Progenitor cell of endocrine pancreas (in vitro differentiated cells): ENCODE measurements around the gene CDYL. TPM values are rescaled to one million over a fixed set of nuclear protein-coding genes. Genes with fewer than 3 reads are reported as not detected.

Experiments
- DNase-seq: peaks from one replicate; pipeline ENCODE4 v3.0.0; 2021; ENCODE audit warnings: low spot score; ENCODE audit not compliant: unreplicated experiment
- H3K27ac Mint-ChIP-seq: 2 replicates; pipeline ENCODE4 v1.8.0; 2021; ENCODE audit warnings: mild to moderate bottlenecking, moderate library complexity, mixed read lengths
- H3K27me3 Mint-ChIP-seq: 2 replicates; pipeline ENCODE4 v1.8.0; 2021; ENCODE audit warnings: mixed read lengths
- H3K36me3 Mint-ChIP-seq: 2 replicates; pipeline ENCODE4 v1.8.0; 2022; ENCODE audit warnings: mixed read lengths; ENCODE audit not compliant: insufficient read depth
- H3K4me1 Mint-ChIP-seq: 2 replicates; pipeline ENCODE4 v1.8.0; 2021; ENCODE audit warnings: low read depth, mixed read lengths
- H3K4me3 Mint-ChIP-seq: 2 replicates; pipeline ENCODE4 v1.8.0; 2021; ENCODE audit warnings: low read depth, mild to moderate bottlenecking, moderate library complexity, mixed read lengths
- H3K9me3 Mint-ChIP-seq: 2 replicates; pipeline ENCODE4 v1.8.0; 2021; ENCODE audit warnings: low read depth, mixed read lengths
- total RNA-seq: library from RNA; stranded (reverse); gene quantifications from 2 replicates; pipeline ENCODE4 v1.2.1, GENCODE V29; 2021
- TF ChIP-seq, protein P1 (sequence below): fragments of 200-600 bp; sonication (generic); IDR thresholded peaks from one replicate; pipeline ENCODE4 v1.5.0; 2021; ENCODE audit warnings: antibody characterized with exemption, mild to moderate bottlenecking; ENCODE audit not compliant: unreplicated experiment

CDYL gene
- total RNA-seq, 1 donor from 2014 or later: 78.3 TPM

DNA sequence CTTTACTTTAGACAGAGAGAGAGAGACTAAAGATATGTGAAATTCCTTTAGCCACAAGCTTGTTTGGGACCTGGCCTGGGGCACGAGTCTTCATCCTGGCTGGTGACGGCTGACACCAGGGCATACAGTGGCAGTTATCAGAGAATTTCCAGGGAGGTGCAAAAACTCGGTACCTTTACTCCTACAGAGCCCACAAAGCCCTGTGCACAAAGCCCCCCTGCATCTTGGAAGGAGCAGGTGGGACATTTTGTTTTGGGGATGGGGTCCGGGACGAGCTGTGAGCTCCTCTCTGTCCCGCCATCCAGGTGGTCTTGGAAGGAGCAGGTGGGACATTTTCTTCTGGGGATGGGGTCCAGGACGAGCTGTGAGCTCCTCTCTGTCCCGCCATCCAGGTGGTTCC, 198.8 kb downstream of the CDYL start:
- Mint-ChIP-seq H3K9me3 (peaks cover 15% of the 10 kb centered on the region), H3K27ac (no peak overlapping the region), H3K27me3 (peaks cover 8% of the 10 kb centered on the region), H3K4me1 (no peaks in the 10 kb centered on the region), H3K36me3 (peaks cover 4% of the 10 kb centered on the region), H3K4me3 (no peak overlapping the region)
- DNase-seq: no peak
- TF ChIP-seq, protein P1, sequence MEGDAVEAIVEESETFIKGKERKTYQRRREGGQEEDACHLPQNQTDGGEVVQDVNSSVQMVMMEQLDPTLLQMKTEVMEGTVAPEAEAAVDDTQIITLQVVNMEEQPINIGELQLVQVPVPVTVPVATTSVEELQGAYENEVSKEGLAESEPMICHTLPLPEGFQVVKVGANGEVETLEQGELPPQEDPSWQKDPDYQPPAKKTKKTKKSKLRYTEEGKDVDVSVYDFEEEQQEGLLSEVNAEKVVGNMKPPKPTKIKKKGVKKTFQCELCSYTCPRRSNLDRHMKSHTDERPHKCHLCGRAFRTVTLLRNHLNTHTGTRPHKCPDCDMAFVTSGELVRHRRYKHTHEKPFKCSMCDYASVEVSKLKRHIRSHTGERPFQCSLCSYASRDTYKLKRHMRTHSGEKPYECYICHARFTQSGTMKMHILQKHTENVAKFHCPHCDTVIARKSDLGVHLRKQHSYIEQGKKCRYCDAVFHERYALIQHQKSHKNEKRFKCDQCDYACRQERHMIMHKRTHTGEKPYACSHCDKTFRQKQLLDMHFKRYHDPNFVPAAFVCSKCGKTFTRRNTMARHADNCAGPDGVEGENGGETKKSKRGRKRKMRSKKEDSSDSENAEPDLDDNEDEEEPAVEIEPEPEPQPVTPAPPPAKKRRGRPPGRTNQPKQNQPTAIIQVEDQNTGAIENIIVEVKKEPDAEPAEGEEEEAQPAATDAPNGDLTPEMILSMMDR: no peak

DNA sequence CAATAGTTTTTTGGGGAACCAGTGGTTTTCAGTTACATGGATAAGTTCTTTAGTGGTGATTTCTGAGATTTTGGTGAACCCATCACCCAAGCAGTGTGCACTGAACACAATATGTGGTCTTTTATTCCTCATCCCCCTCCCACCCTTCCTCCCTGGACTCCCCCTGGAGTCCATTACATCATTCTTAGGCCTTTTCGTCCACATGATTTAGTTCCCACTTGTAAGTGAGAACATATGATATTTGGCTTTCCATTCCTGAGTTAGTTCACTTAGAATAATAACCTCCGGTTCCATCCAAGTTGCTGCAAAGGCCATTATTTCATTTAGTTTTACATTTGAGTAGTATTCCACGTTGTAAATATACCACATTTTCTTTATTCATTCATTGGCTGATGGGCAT, 199.3 kb downstream of the CDYL start:
- Mint-ChIP-seq H3K27me3 (peaks cover 8% of the 10 kb centered on the region), H3K4me3 (no peak overlapping the region), H3K36me3 (peaks cover 4% of the 10 kb centered on the region), H3K4me1 (no peaks in the 10 kb centered on the region), H3K9me3 (peaks cover 18% of the 10 kb centered on the region), H3K27ac (no peak overlapping the region)
- TF ChIP-seq, protein P1: no peak
- no peak for DNase-seq

DNA sequence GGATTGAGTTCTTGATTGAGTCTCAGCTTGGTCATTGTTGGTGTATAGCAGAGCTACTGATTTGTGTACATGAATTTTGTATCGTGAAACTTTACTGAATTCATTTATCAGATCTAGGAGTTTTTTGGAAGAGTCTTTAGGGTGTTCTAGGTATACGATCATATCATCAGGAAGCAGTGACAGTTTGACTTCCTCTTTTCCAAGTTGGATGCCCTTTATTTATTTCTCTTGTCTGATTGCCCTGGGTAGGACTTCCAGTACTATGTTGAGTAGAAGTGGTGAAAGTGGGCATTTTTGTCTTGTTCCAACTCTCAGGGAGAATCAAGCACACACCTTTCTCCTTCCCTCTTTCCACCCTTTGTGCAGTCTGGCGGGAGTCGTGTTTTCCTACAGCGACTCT, 201.3 kb downstream of the CDYL start:
- H3K4me1 Mint-ChIP-seq: no peaks in the 10 kb centered on the region
- TF ChIP-seq, protein P1: no peak
- no peak overlapping the region for H3K4me3 Mint-ChIP-seq
- peaks cover 4% of the 10 kb centered on the region for H3K27me3 Mint-ChIP-seq
- H3K36me3 Mint-ChIP-seq: peaks cover 4% of the 10 kb centered on the region
- peaks cover 18% of the 10 kb centered on the region for H3K9me3 Mint-ChIP-seq
- no peak overlapping the region for H3K27ac Mint-ChIP-seq
- no peak for DNase-seq

DNA sequence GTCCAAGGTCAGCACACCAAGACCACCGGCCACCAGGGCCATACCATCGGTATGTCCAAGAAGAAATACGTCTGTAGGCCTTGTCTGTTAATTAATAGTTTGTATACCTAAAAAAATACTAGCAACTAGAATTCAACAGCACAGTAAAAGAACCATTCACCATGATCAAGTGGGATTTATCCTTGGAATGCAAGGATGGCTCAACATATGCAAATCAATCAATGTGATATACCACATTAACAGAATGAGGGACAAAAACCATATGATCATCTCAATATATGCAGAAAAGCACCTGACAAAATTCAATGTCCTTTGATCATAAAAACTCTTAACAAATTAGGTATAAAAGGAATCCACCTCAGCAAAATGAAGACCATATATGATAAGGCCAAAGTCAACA, 203.2 kb downstream of the CDYL start:
- H3K4me3 Mint-ChIP-seq: no peak overlapping the region
- H3K27me3 Mint-ChIP-seq: no peaks in the 10 kb centered on the region
- no peaks in the 10 kb centered on the region for H3K4me1 Mint-ChIP-seq
- TF ChIP-seq, protein P1: no peak
- peaks cover 18% of the 10 kb centered on the region for H3K9me3 Mint-ChIP-seq
- no peak for DNase-seq
- no peak overlapping the region for H3K27ac Mint-ChIP-seq
- peaks cover 4% of the 10 kb centered on the region for H3K36me3 Mint-ChIP-seq

DNA sequence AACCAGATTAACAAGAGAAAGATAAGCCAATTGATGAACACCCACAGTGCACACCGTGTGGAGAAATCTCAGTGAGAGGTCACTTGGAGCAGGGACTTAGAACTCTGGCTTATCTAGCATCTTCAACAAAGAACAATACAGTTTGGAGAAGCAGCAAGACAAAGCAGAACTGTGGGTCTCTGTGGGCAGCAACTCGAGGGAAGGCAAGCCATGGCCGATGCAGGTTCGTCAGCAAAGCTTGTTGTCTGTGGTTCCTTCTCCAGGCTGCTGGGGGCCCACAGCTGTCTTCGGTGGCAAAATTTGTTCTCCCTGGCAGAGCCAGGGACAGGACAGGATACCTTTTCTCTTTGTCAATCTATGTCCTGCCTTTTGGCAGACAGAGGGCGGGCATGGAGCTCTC, 205.6 kb downstream of the CDYL start:
- Mint-ChIP-seq H3K27me3 (peaks cover 5% of the 10 kb centered on the region), H3K9me3 (peaks cover 13% of the 10 kb centered on the region), H3K27ac (no peak overlapping the region), H3K36me3 (peaks cover 3% of the 10 kb centered on the region), H3K4me3 (no peak overlapping the region), H3K4me1 (no peaks in the 10 kb centered on the region)
- TF ChIP-seq, protein P1: no peak
- no peak for DNase-seq
